OCI-LY7 (cell line): ENCODE measurements around the gene TEX2. TPM values are rescaled to one million over a fixed set of nuclear protein-coding genes. Genes with fewer than 3 reads are reported as not detected.

ENCODE experiments used
- BruUV-seq: library from RNA; stranded (reverse); fragments of 400-500 nt; replicated peaks from 2 replicates; lab custom pipeline; 2021; lab: Mats Ljungman, UMichigan
- CTCF ChIA-PET: fragments of 300-600 bp; sonication (Branson Sonifier 250); formaldehyde crosslinking; loops from one replicate; lab custom pipeline; 2022; ENCODE audit warnings: antibody characterized with exemption; ENCODE audit not compliant: unreplicated experiment; lab: Charles Lee
- POLR2A ChIA-PET: fragments of 300-600 bp; sonication (Branson Sonifier 250); formaldehyde crosslinking; loops from one replicate; lab custom pipeline; 2022; ENCODE audit warnings: antibody characterized with exemption; lab: Charles Lee
- DNase-seq: peaks from one replicate; pipeline ENCODE4 v3.0.0-alpha.2; 2015; ENCODE audit warnings: low spot score
- H2AFZ ChIP-seq: fragments of 200-600 bp; sonication (generic), shearing (Covaris generic); 2 replicates; pipeline ENCODE4 v1.6.1; 2014; ENCODE audit warnings: mild to moderate bottlenecking, antibody characterized with exemption, low read length, moderate library complexity
- H3K27ac ChIP-seq: fragments of 200-600 bp; sonication (generic); 2 replicates; pipeline ENCODE4 v1.5.1; 2014; ENCODE audit warnings: mixed run types, low read depth, mild to moderate bottlenecking, moderate library complexity, low read length, inconsistent platforms; ENCODE audit not compliant: poor library complexity, severe bottlenecking
- H3K36me3 ChIP-seq: fragments of 200-600 bp; sonication (generic); 2 replicates; pipeline ENCODE4 v1.6.1; 2014; ENCODE audit warnings: mild to moderate bottlenecking, antibody characterized with exemption, low read length, moderate library complexity, mixed read lengths; ENCODE audit not compliant: insufficient read depth
- H3K4me1 ChIP-seq: fragments of 200-600 bp; sonication (generic); 2 replicates; pipeline ENCODE4 v1.5.1; 2014; ENCODE audit warnings: mild to moderate bottlenecking, low read length; ENCODE audit not compliant: insufficient read depth, poor library complexity, severe bottlenecking
- H3K4me2 ChIP-seq: fragments of 200-600 bp; sonication (generic); 2 replicates; pipeline ENCODE4 v1.6.1; 2014; ENCODE audit warnings: mild to moderate bottlenecking, low read length
- H3K4me3 ChIP-seq: fragments of 200-600 bp; sonication (generic); 2 replicates; pipeline ENCODE4 v1.5.1; 2014; ENCODE audit warnings: mild to moderate bottlenecking, low read depth, low read length; ENCODE audit not compliant: poor library complexity, severe bottlenecking
- H3K79me2 ChIP-seq: fragments of 200-600 bp; sonication (generic); 2 replicates; pipeline ENCODE4 v1.6.1; 2016; ENCODE audit warnings: low read depth, mild to moderate bottlenecking, low read length, moderate library complexity, mixed read lengths; ENCODE audit not compliant: insufficient read depth
- H3K9me2 ChIP-seq: fragments of 200-600 bp; sonication (generic); 2 replicates; pipeline ENCODE4 v1.6.1; 2016; ENCODE audit warnings: mild to moderate bottlenecking, low read length, mixed read lengths; ENCODE audit not compliant: insufficient read depth
- H3K9me3 ChIP-seq: fragments of 200-600 bp; sonication (generic); 2 replicates; pipeline ENCODE4 v1.6.1; 2014; ENCODE audit warnings: mild to moderate bottlenecking, mixed run types, low read length, mixed read lengths
- H4K20me1 ChIP-seq: fragments of 200-600 bp; sonication (generic); 2 replicates; pipeline ENCODE4 v1.6.1; 2014; ENCODE audit warnings: mild to moderate bottlenecking, antibody characterized with exemption, low read length, moderate library complexity, mixed read lengths; ENCODE audit not compliant: insufficient read depth
- CTCF ChIP-seq: fragments of 200-600 bp; sonication (generic); conservative IDR thresholded peaks from 2 replicates; pipeline ENCODE4 v1.5.1; 2014; ENCODE audit warnings: mild to moderate bottlenecking, antibody characterized with exemption, low read length, moderate library complexity, mixed read lengths
- EZH2phosphoT487 ChIP-seq: fragments of 200-600 bp; sonication (generic); IDR thresholded peaks from 2 replicates; pipeline ENCODE4 v1.6.1; 2018; ENCODE audit warnings: low read depth, borderline replicate concordance, mild to moderate bottlenecking, mixed run types, antibody characterized with exemption, low read length, moderate library complexity, mixed read lengths
- intact Hi-C: fragments of 100-400 bp; cut with micrococcal nuclease; formaldehyde crosslinking; loops from one replicate; pipeline ENCODE4 v1.10.0; 2022; ENCODE audit not compliant: unreplicated experiment
- total RNA-seq, 2 experiments: library from RNA; depleted of rRNA in 1 of 2; stranded (reverse); fragments of >200 nt in 1 of 2; shearing (Covaris generic) in 1 of 2; gene quantifications; 2 replicates each; pipeline ENCODE4 v1.2.3, GENCODE V29; 2014 to 2022

The TEX2 gene
- total RNA-seq, 2 experiments from 2014 or later: 7.4 to 12.4 TPM

- Histone ChIP-seq H3K4me3 (peak overlapping the region; percentile 20), H2AFZ (no peak overlapping the region), H3K9me3 (no peaks in the 10 kb centered on the region), H3K4me1 (peaks cover 30% of the 10 kb centered on the region), H3K4me2 (peak overlapping the region; percentile 54), H3K79me2 (peaks cover 53% of the 10 kb centered on the region; the same call in 1 of the 2 replicates), H3K36me3 (peaks cover 27% of the 10 kb centered on the region), H3K27ac (peak overlapping the region; percentile 51), H4K20me1 (no peaks in the 10 kb centered on the region; the same call in 1 of the 2 replicates), H3K9me2 (no peaks in the 10 kb centered on the region)
- BruUV-seq: no TSS peak
- DNase-seq: no peak
- POLR2A ChIA-PET: interaction anchor here (0.5 to 1.7 kb wide), 6 partner anchors 9 to 102 kb away, joined by 3 to 7 read pairs (median 4); partner anchors contain the start of genes ERN1 and ICAM2
- TF ChIP-seq CTCF (no peak), EZH2phosphoT487 (no peak)
- CTCF ChIA-PET: no interaction called here
- intact Hi-C loops: loop anchor here (2.0 kb wide), 2 partner anchors 13 to 45 kb away; no protein-coding TSS in a partner anchor
Observed at GRCh38 chr17:64120159-64120810, 142.8 kb downstream of the TEX2 start.

GRCh38 chr17:64117981-64118979 is 144.8 kb downstream of the TEX2 start:
- Histone ChIP-seq H2AFZ (no peak overlapping the region), H3K36me3 (peaks cover 12% of the 10 kb centered on the region; the same call in 1 of the 2 replicates), H3K4me1 (peaks cover 30% of the 10 kb centered on the region), H4K20me1 (no peaks in the 10 kb centered on the region), H3K4me3 (no peak overlapping the region), H3K79me2 (peaks cover 36% of the 10 kb centered on the region; the same call in 1 of the 2 replicates), H3K9me2 (no peaks in the 10 kb centered on the region), H3K4me2 (no peak overlapping the region), H3K27ac (no peak overlapping the region), H3K9me3 (no peaks in the 10 kb centered on the region)
- POLR2A ChIA-PET: interaction anchor here (1.0 to 1.4 kb wide), 3 partner anchors 36 to 45 kb away, joined by 3 to 4 read pairs (median 3); no protein-coding TSS in a partner anchor
- intact Hi-C loops: no loop called here
- no peak for DNase-seq
- no TSS peak for BruUV-seq
- CTCF ChIA-PET: interaction anchor here (1.0 to 1.1 kb wide), 2 partner anchors 55 to 172 kb away, joined by 3 read pairs; no protein-coding TSS in a partner anchor
- TF ChIP-seq EZH2phosphoT487 (no peak), CTCF (no peak)
